Measurements from ENCODE around the gene MESD.
A peak's percentile ranks its signal among the peaks of the same experiment; 100 is the strongest.

The MESD gene

DNA sequence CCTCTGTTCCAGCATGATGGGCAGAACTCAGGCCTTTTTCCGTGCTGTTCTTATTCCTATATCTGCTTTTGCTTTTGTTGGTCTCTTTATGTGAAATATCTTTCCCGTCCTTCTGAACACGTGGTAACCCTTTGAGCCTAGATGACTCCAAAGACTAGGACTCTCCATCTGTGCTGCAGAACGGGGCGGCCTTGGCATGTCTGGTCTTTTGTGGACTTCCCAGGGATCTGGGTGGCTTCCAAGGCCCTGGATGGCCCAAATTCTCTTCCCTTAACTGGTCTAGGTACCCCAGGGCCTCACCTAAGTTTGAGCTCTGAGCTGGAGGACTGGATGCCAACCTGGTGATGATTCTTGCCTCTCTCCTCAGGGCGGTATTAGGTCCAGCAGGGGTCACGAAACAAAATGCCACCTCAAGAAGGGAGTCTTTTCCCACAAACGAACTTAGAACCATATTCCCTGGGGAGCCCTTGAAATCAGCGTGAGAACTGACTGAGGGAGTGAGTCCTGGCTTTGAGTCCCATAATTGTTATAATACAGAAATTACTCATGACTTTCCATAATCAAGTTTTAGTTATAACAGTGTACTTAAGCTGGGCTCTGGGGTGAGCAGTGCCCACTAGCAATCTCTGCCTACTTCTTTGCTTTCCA, 25.0 kb upstream of the MESD start:
- DNase-seq = no peak

DNA sequence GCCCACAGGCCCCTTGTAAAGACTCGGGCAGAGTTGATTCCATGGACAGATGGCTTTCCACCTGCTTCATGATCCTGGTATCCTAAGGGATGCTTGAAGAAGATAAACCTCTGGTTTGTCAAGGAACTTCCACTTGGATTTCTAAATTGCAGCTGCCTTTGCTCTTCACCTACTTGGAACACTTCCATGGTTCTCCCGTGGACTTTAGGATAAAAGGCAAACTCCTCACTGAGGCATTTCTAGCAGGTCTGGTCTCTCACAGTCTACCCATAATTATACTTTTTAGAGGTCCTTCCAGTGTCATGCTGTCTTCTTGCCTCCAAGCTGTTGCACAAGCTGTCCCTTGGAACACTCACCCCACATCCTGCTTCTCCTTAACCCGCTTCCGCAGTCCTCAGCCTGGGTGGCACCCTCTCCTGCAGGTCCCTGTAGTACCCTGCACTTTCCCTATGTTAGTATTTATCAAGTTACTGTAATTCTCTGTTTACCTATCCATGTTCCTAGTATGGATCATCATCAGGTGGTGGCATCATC, 23.8 kb upstream of the MESD start:
- DNase-seq = no peak

DNA sequence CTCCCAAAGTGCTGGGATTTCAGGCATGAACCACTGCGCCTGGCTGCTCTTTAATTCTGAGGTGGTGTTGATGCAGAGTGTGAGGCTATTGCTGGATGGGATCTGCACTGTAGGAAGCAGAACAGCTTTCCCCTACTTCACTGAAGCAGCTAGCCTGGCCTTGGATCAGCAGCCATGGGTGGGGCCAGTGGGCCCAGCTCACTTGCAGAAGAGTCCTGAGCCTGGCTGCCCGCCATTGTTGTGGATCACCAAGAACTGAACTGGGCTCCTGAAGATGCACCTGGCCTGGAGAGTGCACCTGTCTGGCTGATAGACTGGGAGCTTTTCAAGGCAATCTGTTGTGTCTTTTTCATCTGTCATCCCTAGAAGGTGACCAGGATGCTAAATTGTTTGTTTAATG, 23.0 kb upstream of the MESD start:
- DNase-seq = no peak

DNA sequence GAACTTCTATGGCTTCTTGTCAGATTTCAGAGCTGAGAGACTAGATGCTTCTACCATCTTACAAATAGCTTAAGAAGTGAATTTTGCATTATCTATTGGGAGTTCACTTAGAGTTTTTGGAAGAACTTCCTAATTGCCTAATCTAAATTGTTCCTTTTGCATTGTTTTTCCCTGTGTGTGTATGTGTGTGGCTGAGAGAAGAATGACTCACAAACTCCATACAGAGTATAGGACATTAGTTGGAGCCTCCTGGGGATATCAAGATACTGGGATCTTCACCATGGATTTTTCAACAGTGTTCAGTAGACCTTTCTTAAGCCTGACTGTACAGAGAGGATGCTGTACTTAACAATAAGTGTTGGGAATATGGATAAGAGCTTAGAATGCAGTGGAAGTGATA, 22.0 kb upstream of the MESD start:
- DNase-seq = no peak

DNA sequence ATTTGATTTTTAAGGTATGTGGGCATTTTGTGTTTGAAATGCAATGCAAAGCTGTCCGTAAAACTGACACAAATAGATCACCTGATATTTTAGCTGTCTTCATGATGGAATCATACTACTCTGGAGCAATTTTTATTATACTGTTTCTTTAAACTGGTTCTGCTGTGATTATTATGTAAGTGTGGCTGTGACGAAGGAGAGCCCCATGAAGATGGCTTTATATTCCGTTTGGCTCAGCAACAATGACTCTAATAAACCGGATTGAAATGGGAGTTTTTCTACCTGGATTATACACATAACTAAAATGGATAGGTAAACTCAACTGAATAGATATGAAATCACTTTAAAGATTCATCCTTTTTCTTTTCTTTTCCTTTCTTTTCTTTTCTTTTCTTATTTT, 20.5 kb upstream of the MESD start:
- DNase-seq = no peak

DNA sequence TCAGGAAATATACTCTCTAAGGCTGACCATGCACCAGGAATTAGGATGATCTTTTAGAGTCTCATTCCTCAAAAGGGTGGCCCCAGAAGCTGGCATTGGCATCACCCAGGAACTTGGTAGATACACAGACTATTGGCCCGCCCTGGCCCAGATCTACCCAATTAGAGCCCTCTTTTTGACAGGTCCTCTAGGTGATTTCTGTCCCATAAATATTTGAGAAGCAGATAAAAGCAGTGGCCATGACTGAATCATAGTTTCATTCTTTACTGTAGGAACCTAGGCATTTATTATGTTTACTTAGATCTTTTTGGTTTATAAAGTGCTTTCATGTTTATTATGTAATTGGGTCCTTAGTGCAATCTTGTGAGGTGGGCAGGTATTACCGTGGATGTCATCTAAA, 18.7 kb upstream of the MESD start:
- no peak for DNase-seq

DNA sequence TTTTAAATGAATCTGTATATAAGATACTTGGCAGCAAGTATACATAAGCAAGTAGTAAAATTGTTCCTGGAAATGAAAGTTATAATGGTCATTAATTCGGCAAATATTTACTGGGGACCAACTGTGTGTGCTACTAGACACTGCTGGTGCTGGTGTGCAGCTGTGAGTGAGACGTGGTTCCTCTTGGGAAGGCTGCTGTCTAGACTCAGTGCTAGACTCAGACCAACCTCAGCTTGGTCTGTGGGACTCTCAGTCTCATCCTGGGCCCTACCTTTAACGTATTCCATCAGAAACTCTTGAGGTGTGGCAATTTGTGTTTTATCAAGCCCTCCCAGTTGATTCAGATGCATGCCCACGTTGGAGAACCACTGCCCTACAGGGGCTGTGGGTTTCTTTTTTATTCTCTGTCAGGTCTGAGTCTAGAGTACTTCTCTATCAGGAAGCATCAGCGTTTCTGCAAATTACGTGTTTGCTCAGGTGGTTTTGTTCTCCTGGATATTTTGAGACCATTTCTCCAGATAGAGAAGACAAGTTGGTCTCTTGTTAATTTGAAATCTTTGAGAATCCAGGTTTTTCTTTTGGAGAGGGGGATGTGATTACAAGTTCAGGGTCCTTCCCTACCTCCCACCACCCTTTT, 17.9 kb upstream of the MESD start:
- no peak for DNase-seq

DNA sequence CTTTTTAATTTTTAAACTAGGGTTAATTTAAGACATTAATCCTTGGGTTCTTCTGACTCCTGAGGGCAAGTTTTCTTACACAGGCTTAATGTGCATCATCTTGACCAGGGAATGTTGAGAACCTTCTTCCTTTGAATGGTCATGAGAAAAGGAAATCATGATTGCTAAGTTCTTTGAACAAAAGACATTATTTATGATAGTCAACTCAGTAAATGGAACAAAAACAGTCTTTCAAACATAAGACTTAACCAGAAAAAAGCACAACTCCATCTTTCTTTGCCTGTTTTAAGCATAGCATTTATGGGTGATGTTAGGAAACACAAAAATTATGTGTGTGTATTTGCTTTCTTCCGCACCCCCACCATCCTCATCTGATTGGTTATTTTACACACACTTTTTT, 16.5 kb upstream of the MESD start:
- DNase-seq = no peak

DNA sequence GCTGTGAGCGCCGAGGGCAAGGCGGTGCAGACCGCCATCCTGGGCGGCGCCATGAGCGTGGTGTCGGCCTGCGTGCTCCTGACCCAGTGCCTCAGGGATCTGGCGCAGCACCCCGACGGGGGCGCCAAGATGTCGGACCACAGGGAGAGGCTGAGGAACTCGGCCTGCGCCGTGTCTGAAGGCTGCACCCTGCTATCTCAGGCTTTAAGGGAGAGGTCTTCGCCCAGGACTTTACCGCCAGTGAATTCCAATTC, 13.4 kb upstream of the MESD start:
- no peak for DNase-seq

DNA sequence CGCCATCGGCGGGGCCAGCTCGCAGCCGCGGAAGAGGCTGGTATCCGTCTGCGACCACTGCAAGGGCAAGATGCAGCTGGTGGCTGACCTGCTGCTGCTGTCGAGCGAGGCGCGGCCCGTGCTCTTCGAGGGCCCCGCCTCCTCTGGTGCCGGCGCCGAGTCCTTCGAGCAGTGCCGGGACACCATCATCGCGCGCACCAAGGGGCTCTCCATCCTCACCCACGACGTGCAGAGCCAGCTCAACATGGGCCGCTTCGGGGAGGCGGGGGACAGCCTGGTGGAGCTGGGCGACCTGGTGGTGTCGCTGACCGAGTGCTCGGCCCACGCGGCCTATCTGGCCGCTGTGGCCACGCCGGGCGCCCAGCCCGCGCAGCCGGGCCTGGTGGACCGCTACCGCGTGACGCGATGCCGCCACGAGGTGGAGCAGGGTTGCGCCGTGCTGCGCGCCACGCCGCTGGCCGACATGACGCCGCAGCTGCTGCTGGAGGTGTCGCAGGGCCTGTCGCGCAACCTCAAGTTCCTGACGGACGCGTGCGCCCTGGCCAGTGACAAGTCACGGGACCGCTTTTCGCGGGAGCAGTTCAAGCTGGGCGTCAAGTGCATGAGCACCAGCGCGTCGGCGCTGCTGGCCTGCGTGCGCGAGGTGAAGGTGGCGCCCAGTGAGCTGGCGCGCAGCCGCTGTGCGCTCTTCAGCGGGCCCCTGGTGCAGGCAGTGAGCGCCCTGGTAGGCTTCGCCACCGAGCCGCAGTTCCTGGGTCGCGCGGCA, 12.9 kb upstream of the MESD start:
- DNase-seq = no peak

DNA sequence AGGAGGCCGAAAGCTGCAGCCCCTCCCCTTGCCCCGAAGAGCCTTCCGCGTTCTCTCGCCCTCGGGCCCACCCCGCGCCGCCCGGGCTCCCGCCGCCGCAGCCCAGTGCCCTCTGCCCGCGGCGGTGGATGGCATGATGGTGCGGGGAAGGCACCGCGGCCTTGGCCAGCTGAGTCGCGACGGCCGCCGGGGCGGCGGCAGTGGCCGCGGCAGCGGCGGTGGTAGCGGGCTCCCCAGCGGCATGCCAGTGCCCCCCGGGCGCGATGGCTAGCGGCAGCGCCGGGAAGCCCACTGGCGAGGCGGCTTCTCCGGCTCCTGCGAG, 12.4 kb upstream of the MESD start:
- DNase-seq = no peak

DNA sequence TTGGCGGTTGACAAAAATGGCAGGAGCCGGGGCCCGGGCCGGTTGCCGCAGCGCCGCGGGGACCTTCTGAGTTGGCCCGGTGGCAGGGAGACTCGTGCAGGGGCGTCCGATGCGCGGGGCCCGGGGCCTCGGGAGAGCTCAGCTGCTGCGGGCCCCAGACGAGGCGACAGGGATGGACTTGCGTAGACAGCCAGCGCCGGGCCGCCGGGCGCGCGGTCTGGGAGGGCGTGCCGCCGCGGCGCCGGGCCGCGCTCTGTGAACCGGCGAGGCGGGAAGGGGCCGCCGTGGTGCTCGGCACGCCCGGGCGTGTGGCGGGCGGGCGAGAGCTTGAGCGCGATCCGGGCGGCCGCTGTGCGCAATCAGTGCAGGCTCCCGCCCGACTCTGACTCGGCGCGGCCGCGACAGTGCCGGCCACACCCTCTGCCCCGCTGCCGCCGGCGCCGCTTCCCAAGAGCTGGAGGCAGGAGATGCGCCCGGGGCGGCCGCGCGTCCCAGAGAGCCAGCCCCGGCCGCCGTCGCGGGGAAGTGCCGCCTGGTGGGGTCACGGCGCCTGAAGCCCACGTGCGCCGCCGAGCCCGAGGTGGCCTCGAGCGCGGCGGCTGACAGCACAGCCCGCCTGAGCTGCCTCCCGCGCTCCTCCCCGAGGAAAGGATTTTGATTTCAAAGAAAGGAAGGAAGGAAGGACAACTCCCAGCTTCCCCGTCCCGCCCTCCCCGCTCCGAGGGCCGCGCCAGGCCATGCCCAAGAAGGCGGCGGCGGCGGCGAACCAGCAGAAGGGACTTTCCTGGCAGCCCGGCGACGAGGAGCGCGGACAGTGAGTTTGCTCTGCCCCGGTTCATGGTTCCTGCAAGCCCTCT, 11.8 kb upstream of the MESD start:
- DNase-seq = peak; percentile 56

DNA sequence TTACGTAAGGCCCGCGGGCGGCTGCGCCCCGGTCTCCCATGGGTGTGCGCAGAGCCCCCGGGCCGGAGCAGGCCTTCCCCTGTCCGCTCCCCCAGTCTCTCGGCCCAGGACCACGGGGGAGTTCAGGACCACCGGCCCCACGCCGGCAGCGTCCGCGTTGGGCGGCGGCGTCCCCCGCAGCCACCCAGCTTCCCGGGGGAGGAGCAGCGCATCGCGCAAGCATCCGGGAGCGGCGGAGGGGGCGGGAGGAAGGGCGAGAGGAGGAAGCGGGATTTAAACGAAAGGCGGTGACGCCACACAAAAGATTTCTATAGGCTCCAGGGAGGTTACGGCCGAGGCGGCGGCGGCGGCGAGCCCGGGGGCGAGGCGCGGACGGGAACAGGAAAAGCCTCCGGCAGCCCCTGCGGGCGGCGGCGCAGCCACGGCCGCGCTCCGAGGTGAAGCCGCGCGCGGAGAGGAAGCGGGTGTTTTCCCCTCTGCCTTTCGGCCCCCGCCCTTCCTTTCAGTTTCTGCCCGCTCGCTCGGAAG, 11.1 kb upstream of the MESD start, which contains the start of gene TLNRD1:
Gene TLNRD1 (plus strand): TSS at position 300 of the 528 bp plus-strand sequence. CDS start 1,349 bp downstream, outside the sequence.
- DNase-seq = peak; percentile 82

DNA sequence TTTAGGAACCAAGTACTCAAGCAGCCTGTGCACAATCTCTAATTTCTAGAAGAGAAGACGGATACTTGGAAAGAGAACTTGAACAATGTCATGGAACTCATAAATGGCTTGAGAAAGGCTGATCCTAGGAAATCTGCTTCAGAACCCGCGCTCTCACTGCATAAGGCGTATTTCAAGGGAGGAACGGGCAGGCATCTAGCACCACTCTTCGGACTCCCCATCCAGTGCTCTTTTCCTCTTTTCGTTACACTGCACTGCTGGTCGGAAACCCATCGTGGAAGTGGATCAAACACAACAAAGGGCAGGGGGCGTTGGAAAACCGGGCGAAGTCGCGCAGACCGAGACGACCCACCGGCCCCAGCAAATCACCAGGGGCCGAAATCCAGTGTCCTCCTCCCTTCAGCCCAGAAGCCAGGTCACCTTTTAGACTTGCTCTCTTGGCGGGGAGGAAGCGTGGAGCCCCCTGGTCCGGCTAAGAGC, 10.6 kb upstream of the MESD start:
- no peak for DNase-seq

DNA sequence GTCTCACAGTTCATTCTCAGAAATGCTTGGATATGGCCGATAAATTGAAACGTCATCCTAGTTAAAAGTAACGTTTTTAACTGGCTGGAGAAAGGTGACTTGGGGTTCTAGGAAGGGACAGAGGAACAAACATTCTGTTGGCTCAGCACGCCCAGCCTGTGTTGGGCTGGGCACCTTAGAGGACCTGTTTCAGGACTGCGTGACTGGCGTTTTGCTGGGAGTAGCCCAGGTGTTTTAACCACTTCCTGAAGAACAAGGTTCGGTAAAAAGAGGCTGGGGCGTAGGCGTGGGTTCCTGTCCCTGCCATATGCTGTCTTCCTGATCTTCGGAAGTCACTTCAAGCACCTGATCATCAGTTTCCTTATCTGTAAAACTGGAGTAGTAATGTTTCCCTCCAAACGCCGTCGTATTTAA, 10.0 kb upstream of the MESD start:
- DNase-seq = peak; percentile 40

DNA sequence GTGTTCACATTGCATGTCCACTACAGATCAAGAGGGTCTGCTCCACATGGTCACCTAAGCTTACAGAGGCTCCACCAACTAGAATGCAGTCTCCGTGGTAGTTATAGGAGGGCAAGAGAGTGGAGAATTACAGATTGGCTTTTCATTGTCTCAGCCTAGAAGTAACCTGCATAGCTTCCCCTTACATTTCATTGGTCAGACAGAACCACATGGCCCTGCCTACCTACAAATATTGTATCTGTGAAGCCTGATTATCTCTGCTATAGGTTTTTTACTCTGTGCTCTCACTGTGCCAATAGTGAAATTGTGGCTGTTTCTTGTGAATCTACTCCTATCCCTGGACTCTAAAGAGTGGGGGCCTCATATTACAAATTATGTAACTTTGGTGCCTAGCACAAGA, 8.6 kb upstream of the MESD start:
- no peak for DNase-seq

DNA sequence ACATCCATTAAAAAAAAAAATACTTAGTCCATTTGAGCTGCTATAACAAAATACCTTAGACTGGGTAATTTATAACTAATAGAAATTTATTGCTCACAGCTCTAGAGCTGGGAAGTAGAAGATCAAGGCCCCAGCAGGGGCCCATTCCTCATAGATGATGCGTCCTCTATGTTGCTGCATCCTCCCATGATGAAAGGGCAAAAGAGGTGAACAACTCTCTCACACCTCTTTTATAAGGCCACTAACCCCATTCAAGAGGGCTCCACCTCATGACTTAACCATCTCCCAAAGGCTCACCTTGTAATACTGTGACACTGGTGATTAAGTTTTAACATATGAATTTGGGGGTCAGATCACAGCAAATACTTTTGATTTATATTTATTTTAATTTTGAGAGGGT, 8.1 kb upstream of the MESD start:
- DNase-seq = no peak

DNA sequence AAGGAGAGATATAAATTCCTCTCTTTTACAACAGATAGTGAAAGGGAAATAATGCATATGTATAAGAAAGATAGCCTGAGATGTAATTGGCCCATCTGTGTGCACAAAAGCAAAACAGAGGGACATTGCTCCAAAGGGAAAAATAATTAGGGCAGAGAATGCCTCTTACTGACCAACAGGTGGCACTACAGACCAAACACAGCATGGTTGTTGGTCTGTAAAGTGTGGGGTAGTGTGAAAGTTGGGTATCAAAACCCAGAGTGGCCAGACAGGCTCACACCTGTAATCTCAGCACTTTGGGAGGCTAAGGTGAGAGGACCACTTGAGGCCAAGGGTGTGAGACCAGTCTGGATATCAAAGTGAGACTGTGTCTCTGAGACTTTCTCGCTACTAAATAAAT, 6.6 kb upstream of the MESD start:
- no peak for DNase-seq

DNA sequence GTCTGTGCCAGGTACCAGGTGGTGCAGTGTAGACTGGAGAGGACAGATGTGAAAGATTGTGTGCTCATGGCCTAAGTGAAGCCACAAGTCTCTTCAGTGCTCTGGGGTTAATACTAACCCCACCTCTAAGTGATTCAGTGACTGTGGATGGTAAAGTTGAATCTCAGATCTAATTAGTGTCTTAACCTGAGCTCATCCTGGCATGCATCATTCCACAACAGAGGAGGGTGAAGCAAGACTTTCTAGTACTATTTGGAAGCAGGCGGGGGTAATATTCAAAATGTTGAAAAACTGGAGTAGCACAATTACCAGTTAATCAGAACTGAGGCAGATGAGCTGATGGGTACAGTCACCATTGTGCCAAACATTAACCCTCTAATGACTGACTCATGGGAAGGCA, 2.8 kb upstream of the MESD start:
- DNase-seq = no peak

DNA sequence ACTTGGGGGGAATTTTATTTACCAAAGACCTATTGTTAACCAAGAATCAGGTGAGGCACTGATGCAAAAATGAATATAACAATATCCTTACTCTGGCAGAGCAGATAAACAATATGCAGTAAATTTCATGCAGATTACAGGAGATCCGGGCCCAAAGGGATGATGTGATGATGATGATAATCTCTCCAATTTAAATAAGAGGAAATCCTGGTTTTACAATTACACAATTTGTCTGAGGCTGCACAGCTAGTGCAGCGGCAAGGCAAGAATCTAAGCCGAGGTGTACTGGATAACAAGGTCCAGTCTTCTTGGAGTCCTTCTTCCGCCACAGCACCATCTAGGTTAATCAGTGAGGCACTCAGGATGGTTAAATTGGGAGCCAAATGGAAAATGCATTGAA, 2.4 kb upstream of the MESD start:
- DNase-seq = no peak

DNA sequence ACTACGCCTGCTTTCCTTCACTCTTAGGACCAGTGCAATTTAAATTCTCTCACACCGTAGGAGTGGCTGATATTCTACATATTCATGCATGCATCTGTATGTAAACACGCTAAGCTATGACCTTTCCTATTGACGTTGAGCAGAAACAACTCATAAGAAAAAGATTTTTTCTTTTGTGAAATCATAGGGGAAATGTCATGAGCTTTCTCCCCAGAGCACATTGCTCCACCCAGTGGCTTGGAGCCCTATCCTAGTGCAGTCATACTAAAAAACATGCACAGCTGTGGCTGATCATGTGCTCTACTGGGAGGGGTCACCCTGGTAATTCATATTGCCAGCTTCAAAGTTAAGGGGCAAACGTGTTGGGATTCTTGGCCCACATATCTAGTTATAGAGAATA, 1.8 kb upstream of the MESD start:
- DNase-seq = no peak

DNA sequence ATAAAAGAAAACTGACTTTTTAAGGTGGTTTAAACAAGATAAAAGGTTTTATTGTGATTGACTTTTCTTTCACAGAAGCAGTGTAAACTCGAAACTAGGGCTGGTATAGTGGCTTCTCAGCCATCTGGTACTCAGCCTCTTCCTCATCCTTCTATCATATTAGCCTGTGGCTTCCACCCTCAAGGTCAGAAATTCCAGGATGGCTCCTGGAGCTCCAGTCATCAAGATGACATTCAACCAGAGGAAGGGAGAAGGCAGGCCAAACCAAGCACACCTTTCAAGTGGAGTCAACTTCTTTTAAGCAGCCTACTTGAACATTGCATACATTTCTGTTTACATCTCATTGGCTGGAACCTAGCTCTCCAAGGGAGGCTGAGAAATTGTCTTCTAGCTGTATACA, 1.3 kb upstream of the MESD start:
- DNase-seq = no peak

DNA sequence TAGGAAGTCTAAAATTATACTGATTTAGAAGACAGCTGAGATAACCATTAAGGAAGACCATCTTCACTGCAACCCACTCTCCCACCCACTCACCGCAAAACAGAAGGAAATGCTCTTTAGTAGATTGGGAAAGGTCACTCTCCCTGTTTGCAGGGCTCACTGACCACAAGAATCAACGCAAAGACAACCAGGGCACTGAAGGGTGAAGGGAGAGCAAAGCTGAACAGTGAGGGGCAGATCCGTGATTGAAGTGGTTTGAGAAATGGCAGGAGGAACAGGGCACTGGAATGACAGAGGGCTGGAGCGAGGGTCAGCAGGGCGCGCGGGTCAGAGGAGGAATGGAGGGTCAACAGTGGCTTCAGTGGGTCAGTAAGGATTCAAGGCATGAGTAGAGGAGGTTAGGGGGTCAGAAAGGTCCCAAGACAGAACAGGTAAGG, 520 bp downstream of the MESD start:
- no peak for DNase-seq
